NCI-H187 (cell line): Measurements from ENCODE around the gene PTP4A1.
"Not testable (repeated sequence)": the region's sequence is repeated elsewhere in the genome, so short reads cannot be mapped to it uniquely, and the experiment has no call there.

Experiments used
- DNase-seq, 2 experiments: peaks; one replicate each; lab custom pipeline; 2025; lab: John Stamatoyannopoulos, UW

Gene PTP4A1

DNA sequence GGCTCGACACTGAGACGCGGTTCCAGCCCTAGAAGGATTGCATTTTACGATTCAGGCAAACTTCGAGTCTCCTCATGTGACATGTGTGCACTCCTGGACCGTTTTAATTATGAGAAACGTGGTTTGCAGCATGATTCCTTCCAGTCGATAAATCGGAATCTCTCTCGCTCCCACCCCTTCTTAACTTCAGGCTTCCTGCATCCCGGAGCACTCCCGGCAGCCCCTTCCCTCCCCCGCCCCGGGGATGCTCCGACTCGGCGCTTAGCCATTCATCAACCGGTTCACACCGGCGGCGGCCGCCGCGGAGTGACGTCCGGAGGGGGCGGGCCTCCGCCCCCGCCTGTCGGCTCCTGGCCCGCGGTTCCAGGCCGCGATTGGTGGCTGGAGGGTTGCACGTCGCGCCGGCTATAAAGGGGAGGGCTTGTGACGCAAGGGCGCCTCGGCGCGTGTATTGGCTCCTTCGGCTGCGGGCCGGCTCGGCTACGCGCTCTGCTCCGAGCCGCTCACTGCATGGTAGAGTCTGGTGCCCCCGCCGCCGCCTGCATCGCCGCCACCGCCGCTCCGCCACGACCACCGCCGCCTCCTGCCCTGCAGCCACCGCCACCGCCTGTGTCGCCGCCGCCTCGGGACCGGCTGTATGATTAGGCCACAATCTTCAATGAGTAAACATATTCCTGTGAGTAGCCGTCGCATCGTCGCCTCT is at the start of gene PTP4A1, which contains the start of gene LOC128125822:
Gene PTP4A1, plus strand, starts transcription at position 437 of the 703 bp plus-strand sequence. CDS start 4,401 bp downstream, outside the sequence.
Gene LOC128125822, plus strand, starts transcription at position 437 of the 703 bp plus-strand sequence.
- DNase-seq, result peak; percentile 87 to 93

GRCh38 chr6:63522911-63523287 is 49.4 kb upstream of the PTP4A1 start:
- DNase-seq, result not testable (repeated sequence)

- no peak for DNase-seq
These were observed 48.6 kb upstream of the PTP4A1 start for GRCh38 chr6:63523630-63524029.

DNA sequence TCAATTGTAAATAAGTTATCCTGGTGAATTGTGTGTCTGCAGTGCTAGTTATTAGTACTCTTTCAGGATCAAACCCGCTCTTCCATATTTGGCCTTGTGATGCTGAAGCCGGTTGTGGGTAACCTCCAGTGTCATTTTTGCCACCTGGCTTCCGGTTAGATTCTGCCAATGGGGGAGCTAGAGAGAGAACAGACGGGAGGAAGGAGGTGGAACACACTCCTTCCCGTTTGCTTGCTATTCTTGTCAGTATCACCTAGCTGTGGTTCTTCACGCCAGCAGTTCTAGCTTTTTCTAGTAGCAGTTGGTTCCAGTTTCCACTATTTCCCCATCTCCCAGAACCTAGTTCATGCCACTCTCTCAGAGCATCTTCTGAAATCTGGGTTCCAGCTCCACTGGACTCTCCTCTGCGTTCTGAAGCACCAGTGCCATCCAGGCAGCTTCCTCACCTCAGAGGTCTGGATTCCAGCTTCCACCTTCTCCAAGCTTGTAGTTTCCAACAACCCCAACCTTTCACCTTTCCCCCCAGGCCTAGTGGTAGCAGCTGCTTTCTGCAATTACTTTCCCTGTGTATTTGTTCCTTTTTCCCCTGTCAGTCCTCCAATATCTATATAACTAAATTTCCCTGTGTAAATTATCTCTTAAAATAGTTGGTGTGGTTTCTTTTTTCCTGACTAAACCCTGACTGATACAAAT is 46.9 kb upstream of the PTP4A1 start:
- no peak for DNase-seq

DNA sequence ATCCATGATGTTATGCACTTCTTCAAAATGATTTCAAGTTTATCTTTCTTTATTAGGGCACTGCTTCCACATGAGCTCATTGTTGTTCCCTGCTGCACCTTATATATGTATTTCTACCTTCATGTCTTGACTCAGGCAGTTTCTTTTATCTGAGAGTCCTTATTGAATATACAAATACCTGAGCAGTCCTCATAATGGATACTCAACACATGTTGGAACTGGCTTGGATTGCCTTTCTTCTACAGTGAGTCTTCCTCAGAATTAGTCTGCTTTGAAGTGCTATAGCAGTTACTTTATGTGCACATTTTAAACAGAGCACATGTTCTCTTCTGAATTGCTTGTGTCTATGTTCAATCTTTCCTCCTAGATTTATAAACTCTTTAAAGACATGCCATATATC is 45.3 kb upstream of the PTP4A1 start:
- no peak for DNase-seq

GRCh38 chr6:63527658-63528514 is 44.4 kb upstream of the PTP4A1 start:
- no peak for DNase-seq

DNA sequence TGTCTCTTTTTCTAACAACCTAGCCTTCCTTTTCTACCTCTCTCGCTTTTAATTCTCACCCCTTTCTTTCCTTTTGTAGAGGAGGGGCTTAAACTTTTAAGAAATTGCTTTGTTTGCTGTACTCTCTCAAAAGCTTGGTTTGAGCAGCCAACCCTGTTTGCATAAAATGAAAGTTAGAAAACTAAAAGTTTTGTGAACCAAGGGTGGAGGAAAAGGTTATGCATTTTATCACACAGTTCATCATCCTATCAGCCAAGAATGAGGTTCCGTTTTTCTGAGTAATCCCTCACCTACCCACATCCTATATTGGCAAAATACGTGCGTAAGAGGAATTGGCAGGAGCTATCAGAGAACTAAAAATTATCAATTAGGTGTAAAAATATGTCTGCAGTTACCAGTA is 42.8 kb upstream of the PTP4A1 start:
- DNase-seq, result no peak

GRCh38 chr6:63530182-63530581 is 42.1 kb upstream of the PTP4A1 start:
- DNase-seq, result no peak

- no peak for DNase-seq
These were observed 41.3 kb upstream of the PTP4A1 start for GRCh38 chr6:63530991-63531390.

DNA sequence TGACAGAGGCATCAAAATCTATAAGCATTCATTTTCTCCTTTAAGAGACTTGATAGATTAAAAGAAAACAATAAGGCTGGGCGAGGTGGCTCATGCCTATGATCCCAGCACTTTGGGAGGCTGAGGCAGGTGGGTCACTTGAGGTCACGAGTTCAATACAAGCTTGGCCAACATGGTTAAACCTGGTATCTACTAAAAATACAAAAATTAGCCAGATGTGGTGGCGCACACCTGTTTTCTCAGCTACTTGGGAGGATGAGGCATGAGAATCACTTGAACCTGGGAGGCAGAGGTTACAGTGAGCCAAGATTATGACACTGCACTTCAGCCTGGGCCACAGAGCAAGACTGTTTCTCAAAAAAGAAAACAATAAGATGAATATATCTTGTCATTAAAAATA is 39.3 kb upstream of the PTP4A1 start:
- DNase-seq, result no peak

- no peak for DNase-seq
These were observed 38.3 kb upstream of the PTP4A1 start for GRCh38 chr6:63533952-63534351.

GRCh38 chr6:63537201-63537958 is 34.9 kb upstream of the PTP4A1 start:
- DNase-seq, result no peak

- DNase-seq, result no peak
These were observed 34.4 kb upstream of the PTP4A1 start for GRCh38 chr6:63537959-63538300.

GRCh38 chr6:63538550-63538949 is 33.7 kb upstream of the PTP4A1 start:
- DNase-seq, result no peak

- no peak for DNase-seq
These were observed 29.3 kb upstream of the PTP4A1 start for GRCh38 chr6:63543001-63543400.

- DNase-seq, result no peak
These were observed 28.3 kb upstream of the PTP4A1 start for GRCh38 chr6:63543982-63544381.

- no peak for DNase-seq
These were observed 26.0 kb upstream of the PTP4A1 start for GRCh38 chr6:63546236-63546635.

DNA sequence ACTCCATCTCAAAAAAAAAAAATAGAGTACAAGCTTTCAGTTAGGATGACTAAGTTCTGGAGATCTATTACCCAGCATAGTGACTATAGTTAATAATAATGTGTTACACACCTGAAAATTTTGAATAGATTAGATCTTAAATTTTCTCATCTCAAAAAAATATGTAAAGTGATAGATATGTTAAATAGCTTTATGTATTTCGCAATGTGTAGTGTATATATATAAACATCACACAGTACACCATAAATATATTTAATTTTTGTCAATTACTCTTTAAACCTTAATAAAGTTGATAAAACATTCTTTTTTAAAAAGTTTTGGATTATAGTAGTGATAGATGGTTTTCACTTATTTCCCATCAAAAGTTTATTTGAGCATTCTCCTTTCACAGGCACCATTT is 25.6 kb upstream of the PTP4A1 start:
- DNase-seq, result no peak

- no peak for DNase-seq
These were observed 23.2 kb upstream of the PTP4A1 start for GRCh38 chr6:63549076-63549475.

DNA sequence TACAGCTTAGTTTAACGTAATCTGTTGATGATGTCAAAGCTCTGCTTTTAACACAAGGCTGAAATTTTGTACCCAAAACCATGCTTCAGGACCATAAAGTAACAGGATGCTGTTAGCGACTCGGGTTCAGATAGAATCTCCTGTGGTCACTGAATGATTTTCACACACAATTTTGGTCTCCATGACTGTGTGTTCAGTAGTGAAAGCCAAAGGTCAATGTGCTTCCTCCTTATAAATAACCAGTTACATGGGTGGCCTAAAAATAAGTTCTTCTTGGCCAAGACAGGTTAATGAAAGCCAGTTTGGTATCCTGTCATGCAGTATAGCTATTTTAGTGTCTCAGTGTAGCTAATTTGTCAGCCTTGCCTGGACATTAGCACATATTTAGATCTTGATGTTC is 19.1 kb upstream of the PTP4A1 start:
- DNase-seq, result no peak

DNA sequence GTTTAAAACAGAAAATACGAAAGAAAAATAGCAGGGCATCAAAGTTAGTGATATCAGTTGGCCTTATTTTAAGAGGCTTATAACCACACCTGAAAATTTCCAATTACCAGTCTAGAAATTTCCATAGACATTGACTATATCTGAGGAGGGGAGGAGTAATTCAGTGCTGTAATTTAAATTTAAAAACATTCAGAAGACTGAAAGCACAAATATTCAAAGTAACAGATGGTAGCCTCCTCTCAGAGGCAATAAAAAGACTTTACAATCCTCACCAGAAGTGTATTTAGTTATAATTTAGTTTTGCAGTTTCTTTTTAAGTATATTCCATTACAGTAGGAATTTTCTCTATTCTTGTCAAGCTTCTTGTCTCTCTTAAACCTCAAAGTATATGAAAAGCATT is 18.4 kb upstream of the PTP4A1 start:
- no peak for DNase-seq

GRCh38 chr6:63554782-63555181 is 17.5 kb upstream of the PTP4A1 start:
- no peak for DNase-seq
